CD4-positive, alpha-beta T cell treated with Interleukin-17A for 4 hours (primary cell): ENCODE measurements around the gene C12orf56.
"Not testable (repeated sequence)": the region's sequence is repeated elsewhere in the genome, so short reads cannot be mapped to it uniquely, and the experiment has no call there.

Source experiments
- DNase-seq: peaks from one replicate; pipeline ENCODE4 v3.0.0-alpha.2; 2020; ENCODE audit warnings: mixed read lengths

Gene C12orf56

GRCh38 chr12:64225626-64226025 is 164.9 kb downstream of the C12orf56 start:
- DNase-seq = no peak

GRCh38 chr12:64222009-64222765 is 168.4 kb downstream of the C12orf56 start, which contains the start of gene KICS2:
TSS of gene KICS2 (minus strand) at chr12:64222296. CDS start at chr12:64222237, 59 bp downstream.
- peak; percentile 93 for DNase-seq

- peak; percentile 68 for DNase-seq
These were observed 168.9 kb downstream of the C12orf56 start for GRCh38 chr12:64221651-64222008.

- no peak for DNase-seq
These were observed 170.5 kb downstream of the C12orf56 start for GRCh38 chr12:64220046-64220445.

- no peak for DNase-seq
These were observed 171.4 kb downstream of the C12orf56 start for GRCh38 chr12:64219145-64219544.

- DNase-seq = no peak
These were observed 172.0 kb downstream of the C12orf56 start for GRCh38 chr12:64218597-64218996.

GRCh38 chr12:64217643-64218042 is 172.9 kb downstream of the C12orf56 start:
- DNase-seq = not testable (repeated sequence)

- DNase-seq = no peak
These were observed 174.3 kb downstream of the C12orf56 start for GRCh38 chr12:64216239-64216638.
